PC-3 (cell line): Measurements from ENCODE around the gene ACTL8.

Experiments
- CTCF ChIP-seq: fragments of 300-600 bp; sonication (generic); conservative IDR thresholded peaks from 2 replicates; pipeline ENCODE4 v1.5.1; 2017; ENCODE audit warnings: antibody characterized with exemption, low read depth, mild to moderate bottlenecking, low read length
- EZH2 ChIP-seq: fragments of 300-600 bp; sonication (generic); IDR thresholded peaks from one replicate; pipeline ENCODE4 v1.6.1; 2017; ENCODE audit warnings: antibody characterized with exemption, mild to moderate bottlenecking, low read length; ENCODE audit not compliant: unreplicated experiment

GRCh38 chr1:17802164-17802563 lies 47.0 kb downstream of the ACTL8 start:
- TF ChIP-seq CTCF (no peak), EZH2 (no peak)
